Measurements from ENCODE around the gene ACTN3.

ACTN3 gene

GRCh38 chr11:66564538-66564937, 17.8 kb downstream of the ACTN3 start:
- no peak for TF ChIP-seq CTCF (IDR thresholded peaks at IDR 0.05; ENCODE audit: borderline replicate concordance, insufficient read depth, low read depth, low read length)

GRCh38 chr11:66564984-66565383, 18.3 kb downstream of the ACTN3 start:
- no peak for TF ChIP-seq CTCF (IDR thresholded peaks at IDR 0.05; ENCODE audit: borderline replicate concordance, insufficient read depth, low read depth, low read length)
- H3K4me3 ChIP-seq (ENCODE audit: low read depth, low read length), result no peak overlapping the region

More at GRCh38 chr11:66564538-66564937, 17.8 kb downstream of the ACTN3 start:
- H3K4me3 ChIP-seq (ENCODE audit: low read depth, low read length), result no peak overlapping the region

DNA sequence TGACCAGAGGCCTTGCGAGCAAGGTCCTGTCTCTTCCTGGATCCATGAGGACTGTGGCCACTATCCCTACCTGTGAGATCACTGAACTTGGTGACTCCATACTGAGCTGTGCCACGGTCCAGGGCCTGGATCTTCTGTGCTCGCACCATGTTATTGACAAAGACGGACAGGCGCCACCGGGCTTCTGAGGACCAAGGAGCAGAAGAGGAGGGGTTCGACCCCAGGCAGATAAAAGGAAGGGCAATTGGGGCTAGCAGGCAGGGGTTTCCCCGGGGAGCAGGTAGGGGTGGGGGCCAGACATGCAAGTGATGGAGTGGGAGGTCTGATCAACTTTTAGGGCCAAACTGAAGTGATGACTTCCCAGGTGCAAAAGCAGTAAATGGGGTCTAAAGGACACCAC, 19.5 kb downstream of the ACTN3 start:
- no peak for TF ChIP-seq CTCF (IDR thresholded peaks at IDR 0.05; ENCODE audit: borderline replicate concordance, insufficient read depth, low read depth, low read length)
- H3K4me3 ChIP-seq (ENCODE audit: low read depth, low read length), result no peak overlapping the region

DNA sequence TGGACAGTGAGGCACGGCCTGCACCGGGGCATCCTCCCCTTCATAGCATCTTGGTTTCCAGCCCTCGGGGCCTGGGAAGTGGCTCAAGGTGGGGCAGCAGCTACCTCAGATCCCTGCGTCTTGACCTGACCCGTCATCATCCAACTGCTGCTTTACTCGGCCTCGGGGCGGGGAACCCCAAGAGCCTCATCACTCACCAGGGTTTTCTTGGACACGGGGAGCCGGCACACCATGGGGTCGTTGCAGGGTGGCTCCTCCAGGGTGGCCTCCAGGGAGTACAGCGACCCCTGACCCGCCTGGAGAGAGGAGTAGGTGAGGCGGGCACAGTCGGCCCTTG, 21.1 kb downstream of the ACTN3 start:
- no peak for TF ChIP-seq CTCF (IDR thresholded peaks at IDR 0.05; ENCODE audit: borderline replicate concordance, insufficient read depth, low read depth, low read length)
- H3K4me3 ChIP-seq (ENCODE audit: low read depth, low read length), result no peak overlapping the region

- H3K4me3 ChIP-seq (ENCODE audit: low read depth, low read length), result peak within 1 kb of the TSS; percentile 47
Measured at GRCh38 chr11:66568124-66568916, 21.6 kb downstream of the ACTN3 start, which contains the start of gene CTSF. TSS of gene CTSF (minus strand) at chr11:66568606. CDS start at chr11:66568486, 120 bp downstream.

DNA sequence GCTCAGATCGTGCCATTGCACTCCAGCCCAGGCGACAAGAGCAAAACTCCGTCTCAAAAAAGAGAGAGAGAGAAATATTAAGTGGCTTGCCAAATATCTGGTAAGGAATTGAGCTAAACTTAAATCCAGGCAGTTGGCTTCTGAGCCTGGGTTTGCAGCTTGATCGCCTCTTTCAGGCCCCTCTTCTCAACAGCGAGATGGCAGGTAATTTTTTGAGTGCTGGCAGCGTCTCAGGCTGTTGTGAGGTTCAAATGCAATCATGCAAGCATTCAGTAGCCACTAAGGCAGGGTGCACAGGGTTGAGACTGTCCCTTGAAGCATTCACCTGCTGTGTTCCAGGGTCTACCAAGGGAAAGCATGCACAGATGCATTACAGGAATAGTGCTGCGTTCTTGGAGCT, 22.4 kb downstream of the ACTN3 start:
- H3K4me3 ChIP-seq (ENCODE audit: low read depth, low read length), result no peak overlapping the region
- TF ChIP-seq CTCF (IDR thresholded peaks at IDR 0.05; ENCODE audit: borderline replicate concordance, insufficient read depth, low read depth, low read length), result no peak

More at GRCh38 chr11:66568124-66568916, 21.6 kb downstream of the ACTN3 start, which contains the start of gene CTSF:
- no peak for TF ChIP-seq CTCF (IDR thresholded peaks at IDR 0.05; ENCODE audit: borderline replicate concordance, insufficient read depth, low read depth, low read length)

Data from GM12875 (cell line).